Effector memory CD4-positive, alpha-beta T cell (primary cell): ENCODE data around the gene ASIC2.

Experiments
- DNase-seq, 3 donors: peaks; one replicate each; pipeline ENCODE4 v3.0.0-alpha.2; 2020
- H3K27ac ChIP-seq: 2 replicates; pipeline ENCODE4 v1.7.0; 2013; ENCODE audit warnings: mild to moderate bottlenecking, low read length, moderate library complexity; ENCODE audit not compliant: insufficient read depth, poor library complexity, severe bottlenecking
- H3K27me3 ChIP-seq: replicated peaks from 2 replicates; pipeline ENCODE4 v1.7.0; 2013; ENCODE audit warnings: mild to moderate bottlenecking, low read length; ENCODE audit not compliant: insufficient read depth, control insufficient read depth, poor library complexity, severe bottlenecking
- H3K36me3 ChIP-seq: 2 replicates; pipeline ENCODE4 v1.7.0; 2013; ENCODE audit warnings: mild to moderate bottlenecking, low read length, moderate library complexity; ENCODE audit not compliant: control insufficient read depth, insufficient read depth
- H3K4me1 ChIP-seq: 2 replicates; pipeline ENCODE4 v1.7.0; 2013; ENCODE audit warnings: low read length, mild to moderate bottlenecking; ENCODE audit not compliant: control insufficient read depth, insufficient read depth, poor library complexity, severe bottlenecking
- H3K4me3 ChIP-seq: 2 replicates; pipeline ENCODE4 v1.7.0; 2013; ENCODE audit warnings: low read length, low read depth, mild to moderate bottlenecking; ENCODE audit not compliant: insufficient read depth, poor library complexity, severe bottlenecking
- H3K9me3 ChIP-seq: 2 replicates; pipeline ENCODE4 v1.7.0; 2013; ENCODE audit warnings: mild to moderate bottlenecking, low read length, moderate library complexity; ENCODE audit not compliant: control insufficient read depth

Gene ASIC2

GRCh38 chr17:33124871-33125551, 168.1 kb downstream of the ASIC2 start:
- Histone ChIP-seq H3K9me3 (no peaks in the 10 kb centered on the region), H3K27ac (no peak overlapping the region)

GRCh38 chr17:33124185-33124584, 168.9 kb downstream of the ASIC2 start:
- H3K27me3 ChIP-seq, result no peaks in the 10 kb centered on the region
- DNase-seq, result no peak
- no peaks in the 10 kb centered on the region for H3K4me1 ChIP-seq
- no peak overlapping the region for H3K27ac ChIP-seq
- H3K4me3 ChIP-seq, result no peak overlapping the region
- H3K36me3 ChIP-seq, result no peaks in the 10 kb centered on the region
- no peaks in the 10 kb centered on the region for H3K9me3 ChIP-seq

More at GRCh38 chr17:33124871-33125551, 168.1 kb downstream of the ASIC2 start:
- DNase-seq, result no peak
- no peaks in the 10 kb centered on the region for H3K36me3 ChIP-seq
- H3K4me3 ChIP-seq, result no peak overlapping the region
- no peaks in the 10 kb centered on the region for H3K27me3 ChIP-seq
- no peaks in the 10 kb centered on the region for H3K4me1 ChIP-seq

- no peak overlapping the region for H3K27ac ChIP-seq
- no peaks in the 10 kb centered on the region for H3K9me3 ChIP-seq
- no peaks in the 10 kb centered on the region for H3K36me3 ChIP-seq
- no peaks in the 10 kb centered on the region for H3K4me1 ChIP-seq
- H3K27me3 ChIP-seq, result no peaks in the 10 kb centered on the region
- no peak for DNase-seq
- no peak overlapping the region for H3K4me3 ChIP-seq
These were observed 171.3 kb downstream of the ASIC2 start for GRCh38 chr17:33121756-33122155.

GRCh38 chr17:33121272-33121671, 171.8 kb downstream of the ASIC2 start:
- Histone ChIP-seq H3K27me3 (no peaks in the 10 kb centered on the region), H3K4me1 (no peaks in the 10 kb centered on the region), H3K36me3 (no peaks in the 10 kb centered on the region), H3K9me3 (no peaks in the 10 kb centered on the region), H3K27ac (no peak overlapping the region), H3K4me3 (no peak overlapping the region)
- no peak for DNase-seq

GRCh38 chr17:33120103-33120502, 173.0 kb downstream of the ASIC2 start:
- no peak for DNase-seq
- Histone ChIP-seq H3K4me3 (no peak overlapping the region), H3K27ac (no peak overlapping the region), H3K36me3 (no peaks in the 10 kb centered on the region), H3K27me3 (no peaks in the 10 kb centered on the region), H3K9me3 (no peaks in the 10 kb centered on the region), H3K4me1 (no peaks in the 10 kb centered on the region)

- no peaks in the 10 kb centered on the region for H3K36me3 ChIP-seq
- H3K4me3 ChIP-seq, result no peak overlapping the region
- no peak overlapping the region for H3K27ac ChIP-seq
- no peak for DNase-seq
- no peaks in the 10 kb centered on the region for H3K9me3 ChIP-seq
- H3K4me1 ChIP-seq, result no peaks in the 10 kb centered on the region
- no peaks in the 10 kb centered on the region for H3K27me3 ChIP-seq
These were observed 174.6 kb downstream of the ASIC2 start for GRCh38 chr17:33118391-33119075.

- Histone ChIP-seq H3K27ac (no peak overlapping the region), H3K4me1 (no peaks in the 10 kb centered on the region), H3K36me3 (no peaks in the 10 kb centered on the region), H3K9me3 (no peaks in the 10 kb centered on the region), H3K27me3 (no peaks in the 10 kb centered on the region), H3K4me3 (no peak overlapping the region)
- DNase-seq, result no peak
These were observed 177.0 kb downstream of the ASIC2 start for GRCh38 chr17:33116021-33116551.

GRCh38 chr17:33115366-33115765, 177.7 kb downstream of the ASIC2 start:
- H3K27me3 ChIP-seq, result peaks cover 3% of the 10 kb centered on the region
- no peak for DNase-seq
- no peaks in the 10 kb centered on the region for H3K9me3 ChIP-seq
- no peak overlapping the region for H3K4me3 ChIP-seq
- no peaks in the 10 kb centered on the region for H3K4me1 ChIP-seq
- no peak overlapping the region for H3K27ac ChIP-seq
- H3K36me3 ChIP-seq, result no peaks in the 10 kb centered on the region

GRCh38 chr17:33113991-33114370, 179.1 kb downstream of the ASIC2 start:
- Histone ChIP-seq H3K4me3 (no peak overlapping the region), H3K4me1 (no peaks in the 10 kb centered on the region), H3K9me3 (no peaks in the 10 kb centered on the region), H3K36me3 (no peaks in the 10 kb centered on the region), H3K27me3 (peaks cover 3% of the 10 kb centered on the region), H3K27ac (no peak overlapping the region)
- no peak for DNase-seq

GRCh38 chr17:33113276-33113990, 179.7 kb downstream of the ASIC2 start:
- DNase-seq, result no peak
- Histone ChIP-seq H3K27ac (no peak overlapping the region), H3K36me3 (no peaks in the 10 kb centered on the region), H3K4me3 (no peak overlapping the region), H3K9me3 (no peaks in the 10 kb centered on the region), H3K27me3 (peaks cover 3% of the 10 kb centered on the region), H3K4me1 (no peaks in the 10 kb centered on the region)
